Activated CD4-positive, alpha-beta T cell treated with anti-CD3 and anti-CD28 coated beads for 24 hours (primary cell): ENCODE measurements around the gene CDKL4.
A peak's percentile ranks its signal among the peaks of the same experiment; 100 is the strongest.
"Not testable (repeated sequence)": the region's sequence is repeated elsewhere in the genome, so short reads cannot be mapped to it uniquely, and the experiment has no call there.

Experiments used
- DNase-seq, 2 donors: peaks; one replicate each; pipeline ENCODE4 v3.0.0-alpha.2; 2020; ENCODE audit warnings: low read depth in 2 of 2

Gene CDKL4

GRCh38 chr2:39142904-39143605 lies 100.7 kb downstream of the CDKL4 start:
- DNase-seq: no peak

- no peak for DNase-seq
Observed at GRCh38 chr2:39141334-39142271, 102.2 kb downstream of the CDKL4 start.

- not testable (repeated sequence) for DNase-seq
Observed at GRCh38 chr2:39140948-39141333, 102.8 kb downstream of the CDKL4 start.

- no peak for DNase-seq
Observed at GRCh38 chr2:39140322-39140847, 103.4 kb downstream of the CDKL4 start.

- DNase-seq: no peak
Observed at GRCh38 chr2:39139511-39140237, 104.1 kb downstream of the CDKL4 start.

- DNase-seq: no peak
Observed at GRCh38 chr2:39138837-39139211, 104.9 kb downstream of the CDKL4 start.

GRCh38 chr2:39138187-39138836 lies 105.5 kb downstream of the CDKL4 start:
- DNase-seq: not testable (repeated sequence)

GRCh38 chr2:39136799-39137198 lies 107.0 kb downstream of the CDKL4 start:
- DNase-seq: no peak

GRCh38 chr2:39135690-39136259 lies 108.0 kb downstream of the CDKL4 start:
- no peak for DNase-seq

- no peak for DNase-seq
Observed at GRCh38 chr2:39133215-39133851, 110.4 kb downstream of the CDKL4 start.

GRCh38 chr2:39128919-39129391 lies 114.8 kb downstream of the CDKL4 start:
- peak; percentile 48 to 55 for DNase-seq

GRCh38 chr2:39127973-39128372 lies 115.8 kb downstream of the CDKL4 start:
- peak in 1 of 2 donors; percentile 25 for DNase-seq
